Lung (tissue), 13 donors: ENCODE measurements around the gene GPC6. TPM values are rescaled to one million over a fixed set of nuclear protein-coding genes. Genes with fewer than 3 reads are reported as not detected.

ENCODE experiments used
- ATAC-seq: fragments of 200-7000 bp; cut with Tn5 transposase; one replicate; pipeline ENCODE4 v1.9.1; 2020; ENCODE audit warnings: moderate number of reproducible peaks; ENCODE audit not compliant: insufficient read depth, low FRiP score
- DNase-seq, 3 donors: peaks; one replicate each; pipeline ENCODE4 v3.0.0-alpha.2; 2013 to 2017
- H3K27ac ChIP-seq, 2 donors: one replicate each; pipeline ENCODE4 v1.5.1; 2013; ENCODE audit warnings: mild to moderate bottlenecking in 2 of 2, moderate library complexity in 2 of 2, control low read depth in 1 of 2, inconsistent platforms in 1 of 2, low read depth in 1 of 2, low read length in 1 of 2
- H3K27me3 ChIP-seq, 3 donors: one replicate each; pipeline ENCODE4 v1.5.1; 2013; ENCODE audit warnings: low read length in 2 of 3; ENCODE audit not compliant: control insufficient read depth in 3 of 3, insufficient read depth in 3 of 3
- H3K36me3 ChIP-seq, 4 donors: one replicate each; pipeline ENCODE4 v1.5.1; 2013; ENCODE audit warnings: low read length in 4 of 4, mild to moderate bottlenecking in 1 of 4, moderate library complexity in 1 of 4; ENCODE audit not compliant: control insufficient read depth in 4 of 4, insufficient read depth in 4 of 4
- H3K4me1 ChIP-seq, 5 donors: one replicate each; pipeline ENCODE4 v1.5.1; 2013; ENCODE audit warnings: low read length in 5 of 5, mild to moderate bottlenecking in 2 of 5, moderate library complexity in 1 of 5; ENCODE audit not compliant: control insufficient read depth in 5 of 5, insufficient read depth in 5 of 5
- H3K4me3 ChIP-seq: one replicate; pipeline ENCODE4 v1.5.1; 2013; ENCODE audit warnings: mild to moderate bottlenecking, control low read depth, moderate library complexity
- H3K9ac ChIP-seq, 2 donors: one replicate each; pipeline ENCODE4 v1.5.1; 2013; ENCODE audit warnings: low read length in 2 of 2, control low read depth in 1 of 2; ENCODE audit not compliant: insufficient read depth in 1 of 2
- H3K9me3 ChIP-seq, 4 donors: one replicate each; pipeline ENCODE4 v1.5.1; 2013; ENCODE audit warnings: low read length in 3 of 4, mild to moderate bottlenecking in 1 of 4, moderate library complexity in 1 of 4; ENCODE audit not compliant: control insufficient read depth in 4 of 4, insufficient read depth in 3 of 4
- CTCF ChIP-seq: IDR thresholded peaks from 2 replicates; pipeline ENCODE4 v1.5.1; 2012; ENCODE audit warnings: mild to moderate bottlenecking; ENCODE audit errors: control extremely low read depth, extremely low read depth
- WGBS, 2 donors: extraction: QIAGEN DNeasy Blood & Tissue Kit; methylation state at CpG; one replicate each; pipeline ENCODE4 v1.1.7; 2013; 5-methylcytosine and 5-hydroxymethylcytosine counted together
- polyA plus RNA-seq, 2 donors: library from polyadenylated mRNA; stranded (reverse); fragments of 200-250 nt; gene quantifications; one replicate each; pipeline ENCODE4 v1.2.1, GENCODE V29; 2013
- small RNA-seq: library from RNA; depleted of rRNA; stranded (forward); fragments of <200 nt; gene quantifications from one replicate; pipeline ENCODE3, GENCODE V24; 2014; ENCODE audit warnings: low replicate concordance
- total RNA-seq, 2 donors: library from RNA; depleted of rRNA in 1 of 2; stranded (reverse); fragments of >200 nt in 1 of 2; gene quantifications; one replicate each; pipeline ENCODE4 v1.2.1, GENCODE V29; 2014 to 2021
- donor health status: control.
- donor health status: control.
- donor health status: Bipolar disorder and iron deficiency.
- donor health status: healthy.
- donor health status: DM: yes; HTN: yes; CAD: no.

GPC6 gene
- total and polyA plus RNA-seq, 4 donors: 0.45 to 31.4 (median 4.8) TPM

- H3K27ac ChIP-seq: no peak overlapping the region
- no peak for TF ChIP-seq CTCF
- H3K9me3 ChIP-seq: no peaks in the 10 kb centered on the region
- no peaks in the 10 kb centered on the region for H3K4me1 ChIP-seq
- no peaks in the 10 kb centered on the region for H3K36me3 ChIP-seq
- DNase-seq: no peak
- no peaks in the 10 kb centered on the region for H3K27me3 ChIP-seq
- H3K9ac ChIP-seq: no peak overlapping the region
- ATAC-seq: no peak
- H3K4me3 ChIP-seq: no peak overlapping the region
These were observed 1227.7 kb downstream of the GPC6 start for GRCh38 chr13:94454334-94454733.

- no peak overlapping the region for H3K27ac ChIP-seq
- no peaks in the 10 kb centered on the region for H3K9me3 ChIP-seq
- no peak overlapping the region for H3K4me3 ChIP-seq
- 73 to 89% methylated on average over 2 of the region's 2 CpGs for WGBS, 2 donors
- ATAC-seq (no peak), DNase-seq (no peak)
- H3K36me3 ChIP-seq: no peaks in the 10 kb centered on the region
- no peaks in the 10 kb centered on the region for H3K27me3 ChIP-seq
- no peaks in the 10 kb centered on the region for H3K4me1 ChIP-seq
- TF ChIP-seq CTCF: no peak
- H3K9ac ChIP-seq: no peak overlapping the region
These were observed 1228.3 kb downstream of the GPC6 start for GRCh38 chr13:94454906-94455305.

GRCh38 chr13:94455414-94455813 is 1228.8 kb downstream of the GPC6 start:
- H3K9ac ChIP-seq: no peak overlapping the region
- H3K36me3 ChIP-seq: no peaks in the 10 kb centered on the region
- H3K4me3 ChIP-seq: no peak overlapping the region
- H3K27ac ChIP-seq: no peak overlapping the region
- no peaks in the 10 kb centered on the region for H3K4me1 ChIP-seq
- no peaks in the 10 kb centered on the region for H3K27me3 ChIP-seq
- H3K9me3 ChIP-seq: no peaks in the 10 kb centered on the region
- TF ChIP-seq CTCF: no peak
- 72 to 87% methylated on average over 2 of the region's 2 CpGs for WGBS, 2 donors
- DNase-seq: no peak
- no peak for ATAC-seq

Small RNAs within 50 kb of the gene (small RNA-seq; reads per million reads assigned to genes)
- not detected for gene RNA5SP35
